DND-41 (cell line): ENCODE results near the gene GRIK3.

Experiments
- CTCF ChIP-seq: IDR thresholded peaks from 2 replicates; pipeline ENCODE4 v1.5.1; 2012; ENCODE audit warnings: borderline replicate concordance, low read length, moderate library complexity, mild to moderate bottlenecking; ENCODE audit not compliant: poor library complexity, severe bottlenecking; ENCODE audit errors: extremely low read depth
- EZH2 ChIP-seq: IDR thresholded peaks from 3 replicates; pipeline ENCODE4 v1.6.1; 2012; ENCODE audit warnings: borderline replicate concordance, low read depth, mild to moderate bottlenecking, moderate library complexity, low read length, inconsistent platforms; ENCODE audit not compliant: severe bottlenecking

DNA sequence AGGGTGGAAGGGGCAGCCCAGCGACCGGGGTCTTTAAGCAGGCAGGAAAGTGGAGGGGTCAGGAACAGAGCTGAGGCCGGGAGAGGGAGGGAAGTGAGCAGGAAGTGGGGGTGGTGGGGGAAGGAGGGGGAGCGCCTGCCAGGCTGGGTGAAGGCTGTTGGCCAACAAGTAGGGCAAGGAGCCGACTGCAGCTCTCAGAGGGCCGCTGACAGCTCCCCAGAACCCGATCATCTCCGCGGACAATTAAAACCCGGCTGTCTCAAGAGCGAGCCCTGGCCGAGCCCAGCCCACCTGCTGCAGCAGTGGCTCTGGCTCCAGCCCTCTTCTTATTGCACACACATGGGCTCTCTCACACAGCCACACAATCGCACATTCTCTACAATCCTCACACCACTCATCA lies 51.6 kb downstream of the GRIK3 start:
- TF ChIP-seq CTCF (no peak), EZH2 (no peak)
